GM23338 (cell line): Measurements from ENCODE around the gene FOXO3. TPM values are rescaled to one million over a fixed set of nuclear protein-coding genes. Genes with fewer than 3 reads are reported as not detected.

Source experiments
- ATAC-seq: fragments of 200-7000 bp; cut with Tn5 transposase; 3 replicates; pipeline ENCODE4 v1.9.1; 2020
- DNase-seq: peaks from one replicate; pipeline ENCODE4 v3.0.0-alpha.2; 2015; ENCODE audit warnings: low spot score
- H2AFZ ChIP-seq: fragments of 200-600 bp; sonication (generic); 2 replicates; pipeline ENCODE4 v1.8.0; 2016; ENCODE audit warnings: antibody characterized with exemption, mild to moderate bottlenecking, moderate library complexity
- H3F3A ChIP-seq: fragments of 200-600 bp; sonication (generic); replicated peaks from 2 replicates; pipeline ENCODE4 v1.8.0; 2017; ENCODE audit warnings: antibody characterized with exemption, mixed run types, low read depth
- H3K27ac ChIP-seq: fragments of 200-600 bp; sonication (generic); 2 replicates; pipeline ENCODE4 v1.6.1; 2016; ENCODE audit warnings: low read depth
- H3K27me3 ChIP-seq: fragments of 200-600 bp; sonication (generic); 2 replicates; pipeline ENCODE4 v1.8.0; 2016; ENCODE audit warnings: mild to moderate bottlenecking, mixed run types, moderate library complexity; ENCODE audit not compliant: insufficient read depth
- H3K36me3 ChIP-seq: fragments of 200-600 bp; sonication (generic); 2 replicates; pipeline ENCODE4 v1.8.0; 2016; ENCODE audit warnings: mild to moderate bottlenecking; ENCODE audit not compliant: insufficient read depth
- H3K4me1 ChIP-seq: fragments of 200-600 bp; sonication (generic); 2 replicates; pipeline ENCODE4 v1.8.0; 2016; ENCODE audit warnings: mild to moderate bottlenecking, moderate library complexity; ENCODE audit not compliant: insufficient read depth
- H3K4me2 ChIP-seq: fragments of 200-600 bp; sonication (generic); 2 replicates; pipeline ENCODE4 v1.7.1; 2017; ENCODE audit warnings: mixed run types
- H3K4me3 ChIP-seq: fragments of 200-600 bp; sonication (generic); 2 replicates; pipeline ENCODE4 v1.6.1; 2016; ENCODE audit warnings: mixed run types
- H3K79me2 ChIP-seq: fragments of 200-600 bp; sonication (generic); replicated peaks from 2 replicates; pipeline ENCODE4 v1.8.0; 2017; ENCODE audit warnings: mild to moderate bottlenecking; ENCODE audit not compliant: insufficient read depth
- H3K9me2 ChIP-seq: fragments of 200-600 bp; sonication (generic); 2 replicates; pipeline ENCODE4 v1.8.0; 2017; ENCODE audit not compliant: insufficient read depth
- H4K20me1 ChIP-seq: fragments of 200-600 bp; sonication (generic); replicated peaks from 2 replicates; pipeline ENCODE4 v1.8.0; 2017; ENCODE audit warnings: mild to moderate bottlenecking; ENCODE audit not compliant: insufficient read depth
- H3K27ac Mint-ChIP-seq: 2 replicates; pipeline ENCODE4 v1.8.0; 2020; ENCODE audit warnings: inconsistent platforms, mild to moderate bottlenecking, moderate library complexity, mixed read lengths
- H3K27me3 Mint-ChIP-seq: 3 replicates; pipeline ENCODE4 v1.8.0; 2022; ENCODE audit warnings: low read depth, mild to moderate bottlenecking, moderate library complexity, mixed read lengths, inconsistent platforms; ENCODE audit not compliant: insufficient read depth, poor library complexity
- H3K36me3 Mint-ChIP-seq: 3 replicates; pipeline ENCODE4 v1.8.0; 2021; ENCODE audit warnings: low read depth, mild to moderate bottlenecking, inconsistent platforms, moderate library complexity, mixed read lengths
- H3K4me1 Mint-ChIP-seq: 3 replicates; pipeline ENCODE4 v1.8.0; 2020; ENCODE audit warnings: mild to moderate bottlenecking, inconsistent platforms, mixed read lengths
- H3K4me3 Mint-ChIP-seq: 3 replicates; pipeline ENCODE4 v1.8.0; 2021; ENCODE audit warnings: moderate library complexity, mild to moderate bottlenecking, inconsistent platforms, mixed read lengths
- H3K9me3 Mint-ChIP-seq: 3 replicates; pipeline ENCODE4 v1.8.0; 2020; ENCODE audit warnings: moderate library complexity, mild to moderate bottlenecking, inconsistent platforms, mixed read lengths
- EZH2 ChIP-seq: fragments of 200-600 bp; sonication (generic); IDR thresholded peaks from one replicate; pipeline ENCODE4 v1.8.0; 2017; ENCODE audit warnings: antibody characterized with exemption, mild to moderate bottlenecking, low read depth; ENCODE audit not compliant: unreplicated experiment
- JUNB ChIP-seq: IDR thresholded peaks from one replicate; pipeline ENCODE4 v1.6.1; 2016; ENCODE audit warnings: antibody characterized with exemption; ENCODE audit not compliant: unreplicated experiment
- NANOG ChIP-seq: IDR thresholded peaks from 2 replicates; pipeline ENCODE4 v1.6.1; 2016; ENCODE audit warnings: antibody characterized with exemption, borderline replicate concordance
- STAT1 ChIP-seq: IDR thresholded peaks from one replicate; pipeline ENCODE4 v1.6.1; 2016; ENCODE audit warnings: antibody characterized with exemption; ENCODE audit not compliant: unreplicated experiment
- ZNF114 ChIP-seq: fragments of 250-450 bp; sonication (Bioruptor Pico); IDR thresholded peaks from 2 replicates; pipeline ENCODE4 v1.5.0; 2020; ENCODE audit warnings: mild to moderate bottlenecking, moderate library complexity
- ZNF331 ChIP-seq: fragments of 250-450 bp; sonication (Bioruptor Pico); IDR thresholded peaks from 2 replicates; pipeline ENCODE4 v1.5.0; 2020; ENCODE audit warnings: low read depth, mild to moderate bottlenecking, moderate library complexity
- ZNF462 ChIP-seq: fragments of 250-450 bp; sonication (Bioruptor Pico); IDR thresholded peaks from 2 replicates; pipeline ENCODE4 v1.5.0; 2020; ENCODE audit warnings: mild to moderate bottlenecking, moderate library complexity
- polyA plus RNA-seq: library from polyadenylated mRNA; unstranded; fragments of >200 nt; fragmentation: Nextera tagmentation; extraction: Ambion mirVana; gene quantifications from 2 replicates; pipeline ENCODE4 v1.2.1, GENCODE V29; 2016
- total RNA-seq: library from RNA; depleted of rRNA; stranded (reverse); fragments of >200 nt; shearing (Covaris generic); gene quantifications from 2 replicates; pipeline ENCODE4 v1.2.3, GENCODE V29; 2014

The FOXO3 gene
- total and polyA plus RNA-seq, 2 experiments from 2014 or later: 9.8 to 20.2 TPM

DNA sequence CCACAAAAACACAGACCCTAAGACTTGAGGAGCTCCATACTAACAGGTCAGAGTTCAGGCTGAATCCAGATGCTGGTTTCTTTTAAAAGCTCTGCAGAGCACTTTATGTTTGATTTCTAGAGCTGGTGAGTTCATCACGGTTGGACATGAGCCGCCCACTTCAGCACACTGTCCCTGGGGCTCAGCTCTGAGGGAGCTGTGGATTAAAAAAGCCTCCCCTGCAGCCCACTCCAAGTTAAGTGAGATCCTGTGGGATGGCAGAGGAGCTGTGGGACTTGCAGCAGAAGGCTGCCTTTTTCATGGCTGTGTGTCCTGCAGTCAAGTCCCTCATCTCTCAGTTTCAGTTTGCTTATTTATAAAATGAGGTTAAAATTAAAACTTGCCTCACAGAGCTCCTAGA is 110.5 kb downstream of the FOXO3 start (continued):
- TF ChIP-seq ZNF462 (CRISPR knock-in tag) (no peak), EZH2 (no peak)

DNA sequence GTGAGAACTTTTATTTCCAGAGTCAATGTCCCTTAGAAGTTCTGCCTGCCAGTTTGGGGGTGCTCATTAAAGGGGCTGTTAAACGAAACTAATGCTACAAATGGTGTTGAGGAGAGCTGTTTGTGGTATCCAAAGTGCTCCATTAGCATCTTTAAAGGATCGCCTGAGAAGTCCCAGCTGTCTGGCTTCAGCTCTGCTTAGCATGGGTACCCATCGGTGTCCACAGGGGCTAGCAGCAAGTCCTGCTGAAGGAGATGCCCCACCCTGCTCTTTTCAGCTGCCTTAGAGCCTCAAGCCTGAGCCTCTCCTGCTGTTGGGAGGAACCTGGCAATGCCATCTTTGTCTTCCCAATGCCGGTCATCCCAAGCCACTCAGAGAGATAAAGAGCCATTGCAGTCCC is 111.1 kb downstream of the FOXO3 start:
- Histone ChIP-seq H3K36me3 (no peaks in the 10 kb centered on the region), H3K4me1 (peaks cover 40% of the 10 kb centered on the region), H3K27me3 (no peaks in the 10 kb centered on the region), H2AFZ (no peak overlapping the region), H3F3A (no peaks in the 10 kb centered on the region), H3K27ac (peak overlapping the region; percentile 24; the same call in 1 of the 2 replicates), H3K4me2 (peak overlapping the region; percentile 63), H4K20me1 (no peaks in the 10 kb centered on the region; the same call in 1 of the 2 replicates), H3K79me2 (peaks cover 66% of the 10 kb centered on the region), H3K9me2 (no peaks in the 10 kb centered on the region), H3K4me3 (peak overlapping the region; percentile 5; the same call in 1 of the 2 replicates)
- no peaks in the 10 kb centered on the region for H3K9me3 Mint-ChIP-seq
- H3K36me3 Mint-ChIP-seq: no peaks in the 10 kb centered on the region; the same call in 2 of the 3 replicates
- TF ChIP-seq ZNF331 (CRISPR knock-in tag): no peak
- no peak for TF ChIP-seq NANOG
- TF ChIP-seq JUNB: no peak
- TF ChIP-seq ZNF462 (CRISPR knock-in tag): peak; percentile 64; the same call in 1 of the 2 replicates
- no peak for TF ChIP-seq STAT1
- TF ChIP-seq ZNF114: no peak
- TF ChIP-seq EZH2: no peak
- ATAC-seq (peak; percentile 84), DNase-seq (peak; percentile 70)
- peaks cover 6% of the 10 kb centered on the region for H3K27me3 Mint-ChIP-seq
- peaks cover 68% of the 10 kb centered on the region for H3K4me1 Mint-ChIP-seq
- H3K27ac Mint-ChIP-seq: no peak overlapping the region
- peak overlapping the region; percentile 11; the same call in 1 of the 3 replicates for H3K4me3 Mint-ChIP-seq
